Tibial nerve (tissue), 4 donors: ENCODE data around the gene IGIP. TPM values are rescaled to one million over a fixed set of nuclear protein-coding genes. Genes with fewer than 3 reads are reported as not detected.

ENCODE experiments used
- DNase-seq, 2 donors: peaks; one replicate each; pipeline ENCODE4 v3.0.0-alpha.2; 2019; ENCODE audit warnings: low spot score in 2 of 2
- H3K27ac ChIP-seq, 4 donors: fragments of 200-600 bp; sonication (generic) in 3 of 4; one replicate each; pipeline ENCODE4 v1.5.1; 2017 to 2019; ENCODE audit warnings: mild to moderate bottlenecking in 1 of 4
- H3K27me3 ChIP-seq, 2 donors: fragments of 200-600 bp; sonication (generic) in 1 of 2; one replicate each; pipeline versions ENCODE4 v1.5.1 to v1.6.0; 2017 to 2019
- H3K36me3 ChIP-seq, 3 donors: fragments of 200-600 bp; sonication (generic); one replicate each; pipeline ENCODE4 v1.5.1; 2018 to 2019
- H3K4me1 ChIP-seq, 4 donors: fragments of 200-600 bp; sonication (generic) in 3 of 4; one replicate each; pipeline ENCODE4 v1.5.1; 2017 to 2019
- H3K4me3 ChIP-seq, 4 donors: fragments of 200-600 bp; sonication (generic) in 3 of 4; one replicate each; pipeline ENCODE4 v1.5.1; 2017 to 2019; ENCODE audit warnings: mild to moderate bottlenecking in 1 of 4, moderate library complexity in 1 of 4
- H3K9me3 ChIP-seq, 4 donors: fragments of 200-600 bp; sonication (generic) in 3 of 4; one replicate each; pipeline ENCODE4 v1.5.1; 2017 to 2019
- EP300 ChIP-seq, 2 donors: sonication (generic); formaldehyde crosslinking; IDR thresholded peaks; one replicate each; pipeline ENCODE4 v1.6.1; 2017; ENCODE audit warnings: antibody characterized with exemption in 2 of 2, mild to moderate bottlenecking in 1 of 2
- POLR2A ChIP-seq, 2 donors: fragments of 450-650 bp; IDR thresholded peaks; one replicate each; pipeline ENCODE4 v1.6.1; 2017; ENCODE audit warnings: antibody characterized with exemption in 2 of 2, mild to moderate bottlenecking in 2 of 2, moderate library complexity in 2 of 2
- WGBS, 2 donors: methylation state at CpG; one replicate each; pipeline ENCODE4 v1.1.5; 2018; 5-methylcytosine and 5-hydroxymethylcytosine counted together
- total RNA-seq, 4 donors: library from RNA; depleted of rRNA; stranded (reverse); fragments of >200 nt; gene quantifications; one replicate each; pipeline ENCODE4 v1.1.0, GENCODE V29; 2016
- TF ChIP-seq, protein P1 (sequence below), 5 experiments: fragments of 200-600 bp in 3 of 5; fragments of 450-650 bp in 2 of 5; sonication (generic) in 3 of 5; IDR thresholded peaks; one replicate each; pipeline ENCODE4 v1.5.1; 2016 to 2019; ENCODE audit warnings: antibody characterized with exemption in 5 of 5, mild to moderate bottlenecking in 3 of 5, moderate library complexity in 2 of 5

IGIP gene
- total RNA-seq, 4 donors from 2014 or later, result 16.5 to 28.6 (median 27.1) TPM

GRCh38 chr5:140111011-140111858 lies 14.5 kb upstream of the IGIP start:
- Histone ChIP-seq H3K36me3 (no peaks in the 10 kb centered on the region), H3K4me3 (no peak overlapping the region), H3K4me1 (peaks cover 0 to 73% (median 45%) of the 10 kb centered on the region in 4 donors), H3K27me3 (no peaks in the 10 kb centered on the region), H3K27ac (peak overlapping the region in 1 of 4 donors; percentile 97), H3K9me3 (no peaks in the 10 kb centered on the region)
- WGBS, 2 donors, result 70% methylated on average over 18 of the region's 18 CpGs
- no peak for TF ChIP-seq POLR2A (IDR thresholded peaks at IDR 0.05)
- no peak for TF ChIP-seq EP300 (IDR thresholded peaks at IDR 0.05)
- TF ChIP-seq, protein P1, sequence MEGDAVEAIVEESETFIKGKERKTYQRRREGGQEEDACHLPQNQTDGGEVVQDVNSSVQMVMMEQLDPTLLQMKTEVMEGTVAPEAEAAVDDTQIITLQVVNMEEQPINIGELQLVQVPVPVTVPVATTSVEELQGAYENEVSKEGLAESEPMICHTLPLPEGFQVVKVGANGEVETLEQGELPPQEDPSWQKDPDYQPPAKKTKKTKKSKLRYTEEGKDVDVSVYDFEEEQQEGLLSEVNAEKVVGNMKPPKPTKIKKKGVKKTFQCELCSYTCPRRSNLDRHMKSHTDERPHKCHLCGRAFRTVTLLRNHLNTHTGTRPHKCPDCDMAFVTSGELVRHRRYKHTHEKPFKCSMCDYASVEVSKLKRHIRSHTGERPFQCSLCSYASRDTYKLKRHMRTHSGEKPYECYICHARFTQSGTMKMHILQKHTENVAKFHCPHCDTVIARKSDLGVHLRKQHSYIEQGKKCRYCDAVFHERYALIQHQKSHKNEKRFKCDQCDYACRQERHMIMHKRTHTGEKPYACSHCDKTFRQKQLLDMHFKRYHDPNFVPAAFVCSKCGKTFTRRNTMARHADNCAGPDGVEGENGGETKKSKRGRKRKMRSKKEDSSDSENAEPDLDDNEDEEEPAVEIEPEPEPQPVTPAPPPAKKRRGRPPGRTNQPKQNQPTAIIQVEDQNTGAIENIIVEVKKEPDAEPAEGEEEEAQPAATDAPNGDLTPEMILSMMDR (IDR thresholded peaks at IDR 0.05), result no peak
- no peak for DNase-seq

GRCh38 chr5:140111859-140112551 lies 13.7 kb upstream of the IGIP start:
- H3K36me3 ChIP-seq, result no peaks in the 10 kb centered on the region
- no peaks in the 10 kb centered on the region for H3K27me3 ChIP-seq
- peaks cover 0 to 73% (median 46%) of the 10 kb centered on the region in 4 donors for H3K4me1 ChIP-seq
- H3K9me3 ChIP-seq, result no peaks in the 10 kb centered on the region
- DNase-seq, result no peak
- no peak overlapping the region for H3K4me3 ChIP-seq
- WGBS, 2 donors, result 60 to 67% methylated on average over 8 of the region's 8 CpGs
- peak overlapping the region in 2 of 4 donors; percentile 97 for H3K27ac ChIP-seq
- no peak for TF ChIP-seq EP300 (IDR thresholded peaks at IDR 0.05)
- TF ChIP-seq, protein P1 (IDR thresholded peaks at IDR 0.05), result no peak
- TF ChIP-seq POLR2A (IDR thresholded peaks at IDR 0.05), result no peak

- no peaks in the 10 kb centered on the region for H3K36me3 ChIP-seq
- H3K4me3 ChIP-seq, result peak overlapping the region; percentile 72 to 87 (median 76)
- H3K9me3 ChIP-seq, result no peaks in the 10 kb centered on the region
- TF ChIP-seq EP300 (IDR thresholded peaks at IDR 0.05) (no peak), POLR2A (IDR thresholded peaks at IDR 0.05) (no peak)
- TF ChIP-seq, protein P1 (IDR thresholded peaks at IDR 0.05), result no peak
- DNase-seq, result no peak
- no peaks in the 10 kb centered on the region for H3K27me3 ChIP-seq
- 11 to 17% methylated on average over 10 to 13 of the region's 13 CpGs for WGBS, 2 donors
- H3K27ac ChIP-seq, result peak overlapping the region; percentile 85 to 97 (median 92)
- H3K4me1 ChIP-seq, result peaks cover 0 to 79% (median 53%) of the 10 kb centered on the region in 4 donors
These were observed 13.0 kb upstream of the IGIP start for GRCh38 chr5:140112685-140113179.

DNA sequence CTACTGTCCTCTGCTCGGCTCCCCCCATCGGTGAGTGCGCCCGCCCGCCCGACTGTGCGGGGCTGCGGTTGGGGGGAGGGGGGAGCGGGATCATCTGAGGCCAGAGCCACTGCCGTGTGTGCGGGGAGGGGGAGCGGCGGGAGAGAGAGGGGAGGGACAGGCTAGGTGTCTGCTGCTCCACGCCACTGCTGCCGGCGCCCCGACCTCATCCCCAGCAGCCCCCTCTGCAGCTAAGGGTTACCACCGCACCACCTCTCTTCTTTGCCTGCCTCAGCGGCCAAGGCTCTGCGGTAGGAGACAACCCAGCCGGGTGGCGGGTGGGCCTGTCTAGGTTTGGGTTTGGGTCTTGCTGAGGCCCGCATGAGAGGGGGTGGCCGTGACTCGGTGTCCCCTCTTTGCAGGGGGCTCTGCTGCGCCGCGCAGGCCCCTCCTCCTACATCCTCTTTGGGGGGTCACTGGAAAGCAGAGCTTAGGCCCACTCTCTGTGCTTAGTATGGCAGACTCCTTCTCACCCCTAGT lies 12.5 kb upstream of the IGIP start:
- TF ChIP-seq POLR2A (IDR thresholded peaks at IDR 0.05), result no peak
- TF ChIP-seq, protein P1 (IDR thresholded peaks at IDR 0.05), result no peak
- no peak for TF ChIP-seq EP300 (IDR thresholded peaks at IDR 0.05)
- H3K27me3 ChIP-seq, result no peaks in the 10 kb centered on the region
- WGBS, 2 donors, result 0 to 5% methylated on average over 22 of the region's 28 CpGs
- DNase-seq, result no peak
- peak overlapping the region; percentile 72 to 87 (median 76) for H3K4me3 ChIP-seq
- no peaks in the 10 kb centered on the region for H3K36me3 ChIP-seq
- peaks cover 0 to 84% (median 56%) of the 10 kb centered on the region in 4 donors for H3K4me1 ChIP-seq
- H3K9me3 ChIP-seq, result no peaks in the 10 kb centered on the region
- peak overlapping the region; percentile 85 to 97 (median 92) for H3K27ac ChIP-seq
